Activated gamma-delta T cell (primary cell): Measurements from ENCODE around the gene DPEP3.
A peak's percentile ranks its signal among the peaks of the same experiment; 100 is the strongest.
"Not testable (repeated sequence)": the region's sequence is repeated elsewhere in the genome, so short reads cannot be mapped to it uniquely, and the experiment has no call there.

Source experiments
- DNase-seq: peaks from one replicate; lab custom pipeline; 2025; lab: John Stamatoyannopoulos, UW
- total RNA-seq, 2 donors: gene quantifications; one replicate each; lab custom pipeline; 2026; lab: John Stamatoyannopoulos, UW

The DPEP3 gene
- 0.67 to 0.96 reads per million in 2 donors for total RNA-seq

- no peak for DNase-seq
Measured at GRCh38 chr16:67979955-67980678, at the start of gene DPEP3. Gene DPEP3 (minus strand): TSS chr16:67980499. CDS start chr16:67980380, 119 bp downstream.

DNA sequence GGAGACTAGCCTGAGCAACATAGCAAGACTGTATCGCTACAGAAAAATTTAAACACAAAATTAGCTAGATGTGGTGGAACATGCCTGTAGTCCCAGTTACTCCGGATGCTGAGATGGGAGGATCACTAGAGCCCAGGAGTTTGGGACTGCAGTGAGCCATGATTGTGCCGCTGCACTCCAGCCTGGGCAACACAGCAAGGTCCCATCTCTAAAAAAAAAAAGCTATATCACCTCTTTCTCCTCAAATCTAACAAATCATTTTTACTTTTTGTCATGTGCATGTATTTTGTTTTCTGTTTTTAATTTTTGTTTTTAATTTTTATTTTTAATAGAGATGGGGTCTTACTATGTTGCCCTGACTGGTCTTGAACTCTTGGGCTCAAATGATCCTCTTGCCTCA is 48.7 kb upstream of the DPEP3 start:
- DNase-seq = no peak

DNA sequence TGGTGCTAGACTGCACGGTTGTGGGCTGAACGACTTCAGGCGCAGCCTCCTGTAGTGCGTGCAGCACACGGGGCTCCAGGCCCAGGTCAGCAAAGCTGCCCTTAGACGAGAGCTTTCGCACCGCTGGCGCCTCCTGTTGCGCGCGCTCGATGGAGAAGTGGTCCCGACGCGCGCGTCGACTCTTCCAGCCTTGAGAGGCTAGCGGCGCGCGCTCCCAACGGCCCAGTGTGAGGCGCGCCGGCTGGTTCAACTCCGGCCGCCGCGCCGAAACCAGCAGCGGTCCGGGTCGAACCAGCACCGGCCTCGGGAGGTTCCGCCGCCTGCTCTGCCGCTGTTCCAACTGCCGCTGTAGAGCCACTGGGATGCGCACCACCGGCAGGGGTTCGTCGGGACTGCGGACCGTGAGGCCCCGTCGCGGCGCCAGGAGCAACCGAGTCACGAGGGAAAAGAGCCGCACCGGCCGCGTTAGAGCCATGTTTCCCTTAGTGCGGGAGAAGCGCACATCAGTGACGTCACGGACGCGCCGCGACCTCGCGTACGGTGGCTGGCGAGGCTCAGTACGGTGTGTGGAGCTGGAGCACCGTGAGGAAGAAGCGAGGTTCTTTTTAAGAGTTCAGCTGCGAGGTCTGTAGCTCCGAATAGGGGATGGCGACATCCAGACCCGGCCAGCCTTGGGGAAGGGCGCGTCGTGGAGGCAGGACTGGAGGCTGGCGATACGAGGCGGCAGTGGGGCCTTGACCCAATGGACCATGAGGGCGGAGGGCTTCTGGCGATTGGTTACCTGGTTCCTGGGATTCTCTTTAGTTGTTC is 42.6 kb upstream of the DPEP3 start, which contains the start of the genes DDX28 and DUS2:
TSS of gene DDX28 (minus strand) at position 505 of the 810 bp plus-strand sequence. CDS start at position 475, 30 bp downstream.
TSS of gene DUS2 (plus strand) at position 557 of the 810 bp plus-strand sequence. CDS start 14,740 bp downstream, outside the sequence.
- DNase-seq = peak; percentile 91

- no peak for DNase-seq
Measured at GRCh38 chr16:68022278-68022727, 42.0 kb upstream of the DPEP3 start.

GRCh38 chr16:68021490-68021889 is 41.2 kb upstream of the DPEP3 start:
- DNase-seq = no peak

GRCh38 chr16:68019167-68019680 is 38.9 kb upstream of the DPEP3 start:
- no peak for DNase-seq

DNA sequence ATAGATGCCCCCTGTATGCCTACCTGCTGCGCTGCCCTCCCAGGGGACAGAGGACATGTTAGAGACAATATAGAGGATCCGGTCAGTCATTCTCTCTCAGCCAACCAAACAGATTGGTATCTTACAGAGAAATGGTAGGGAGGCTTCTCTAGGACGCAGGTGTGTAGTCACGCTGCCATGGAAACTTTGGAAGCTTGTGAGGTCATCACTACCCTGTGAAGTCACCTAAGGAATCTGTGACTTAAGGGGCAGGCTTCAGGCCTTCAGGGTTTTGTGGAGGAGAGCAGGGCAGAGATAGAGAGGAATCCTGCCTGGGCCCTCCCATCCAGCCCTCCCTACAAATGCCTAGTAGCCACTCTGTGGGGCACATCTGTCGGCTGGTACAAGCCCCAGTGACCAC is 35.4 kb upstream of the DPEP3 start, which contains the start of gene DPEP2NB:
TSS of gene DPEP2NB (minus strand) at position 231 of the 400 bp plus-strand sequence. CDS start at position 90, 141 bp downstream.
- no peak for DNase-seq

DNA sequence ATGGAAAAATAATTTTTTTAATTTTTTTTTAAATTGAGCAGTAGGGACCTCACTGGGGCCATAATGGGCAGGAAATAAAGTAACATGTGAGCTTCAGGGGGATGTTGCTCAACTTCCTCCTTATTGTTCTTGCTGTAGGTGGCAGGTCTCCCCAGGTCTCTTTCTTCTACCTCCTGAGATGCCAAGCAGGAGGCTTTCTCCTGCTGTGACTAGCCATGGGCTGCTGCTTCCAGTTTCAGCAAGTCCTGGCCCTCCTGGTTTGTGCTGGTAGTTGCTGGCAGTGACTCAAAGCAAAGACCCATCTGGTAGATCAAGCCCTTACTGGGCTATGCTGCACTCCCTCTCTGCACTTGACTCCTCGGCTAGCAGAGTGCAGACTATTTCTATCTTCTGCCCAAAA is 33.1 kb upstream of the DPEP3 start:
- no peak for DNase-seq

- not testable (repeated sequence) for DNase-seq
Measured at GRCh38 chr16:68009872-68010271, 29.6 kb upstream of the DPEP3 start.

GRCh38 chr16:68009157-68009735 is 28.9 kb upstream of the DPEP3 start:
- DNase-seq = no peak

- DNase-seq = no peak
Measured at GRCh38 chr16:68005786-68006286, 25.5 kb upstream of the DPEP3 start.

- DNase-seq = no peak
Measured at GRCh38 chr16:68005211-68005610, 24.9 kb upstream of the DPEP3 start.

- no peak for DNase-seq
Measured at GRCh38 chr16:68003031-68003430, 22.7 kb upstream of the DPEP3 start.

- DNase-seq = no peak
Measured at GRCh38 chr16:68000450-68000849, 20.2 kb upstream of the DPEP3 start.

DNA sequence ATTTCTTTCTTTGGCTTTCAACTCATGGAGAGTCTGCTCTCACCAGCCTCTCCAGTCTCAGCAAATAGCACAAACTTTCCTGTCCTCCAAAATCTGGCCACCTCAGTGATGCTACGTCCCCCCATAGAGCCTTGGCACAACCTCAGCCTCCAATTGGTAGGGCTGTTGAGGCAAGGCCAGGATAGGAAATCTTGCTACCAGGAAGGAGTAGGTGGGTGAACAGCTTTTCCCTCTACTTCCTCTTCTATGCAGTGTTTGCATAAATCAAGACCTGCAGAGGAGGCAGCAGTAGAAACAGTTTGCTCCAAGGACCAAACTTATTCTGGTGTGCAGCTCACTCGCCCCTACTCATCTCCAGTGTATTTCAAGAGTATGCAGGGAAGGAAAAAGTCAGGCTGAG is 19.7 kb upstream of the DPEP3 start:
- DNase-seq = no peak

DNA sequence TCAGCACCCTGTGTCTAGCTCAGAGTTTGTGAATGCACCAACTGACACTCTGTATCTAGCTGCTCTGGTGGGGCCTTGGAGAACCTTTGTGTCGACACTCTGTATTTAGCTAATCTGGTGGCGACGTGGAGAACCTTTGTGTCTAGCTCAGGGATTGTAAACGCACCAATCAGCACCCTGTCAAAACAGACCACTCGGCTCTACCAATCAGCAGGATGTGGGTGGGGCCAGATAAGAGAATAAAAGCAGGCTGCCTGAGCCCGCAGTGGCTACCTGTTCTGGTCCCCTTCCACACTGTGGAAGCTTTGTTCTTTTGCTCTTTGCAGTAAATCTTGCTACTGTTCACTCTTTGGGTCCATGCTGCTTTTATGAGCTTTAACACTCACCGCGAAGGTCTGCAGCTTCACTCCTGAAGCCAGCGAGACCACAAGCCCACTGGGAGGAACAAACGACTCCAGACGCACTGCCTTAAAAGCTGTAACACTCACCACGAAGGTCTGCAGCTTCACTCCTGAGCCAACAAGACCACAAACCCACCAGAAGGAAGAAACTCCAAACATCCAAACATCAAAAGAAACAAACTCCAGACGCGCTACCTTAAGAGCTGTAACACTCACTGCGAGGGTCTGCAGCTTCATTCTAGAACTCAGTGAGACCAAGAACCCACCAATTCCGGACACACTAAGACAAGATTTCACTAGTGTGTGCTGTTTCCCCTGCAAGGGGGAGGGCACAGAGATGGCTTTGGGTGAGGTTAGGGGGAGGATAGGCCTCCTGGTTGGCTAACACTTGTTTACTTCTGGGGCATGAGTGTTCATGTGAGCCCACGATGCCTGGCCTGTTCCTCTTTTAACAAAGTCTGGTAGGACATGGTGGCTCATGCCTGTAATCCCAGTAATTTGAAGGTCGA is 18.7 kb upstream of the DPEP3 start, which contains the start of gene DPEP2:
TSS of gene DPEP2 (minus strand) at position 706 of the 910 bp plus-strand sequence. CDS start 6,272 bp downstream, outside the sequence.
- DNase-seq = not testable (repeated sequence)

DNA sequence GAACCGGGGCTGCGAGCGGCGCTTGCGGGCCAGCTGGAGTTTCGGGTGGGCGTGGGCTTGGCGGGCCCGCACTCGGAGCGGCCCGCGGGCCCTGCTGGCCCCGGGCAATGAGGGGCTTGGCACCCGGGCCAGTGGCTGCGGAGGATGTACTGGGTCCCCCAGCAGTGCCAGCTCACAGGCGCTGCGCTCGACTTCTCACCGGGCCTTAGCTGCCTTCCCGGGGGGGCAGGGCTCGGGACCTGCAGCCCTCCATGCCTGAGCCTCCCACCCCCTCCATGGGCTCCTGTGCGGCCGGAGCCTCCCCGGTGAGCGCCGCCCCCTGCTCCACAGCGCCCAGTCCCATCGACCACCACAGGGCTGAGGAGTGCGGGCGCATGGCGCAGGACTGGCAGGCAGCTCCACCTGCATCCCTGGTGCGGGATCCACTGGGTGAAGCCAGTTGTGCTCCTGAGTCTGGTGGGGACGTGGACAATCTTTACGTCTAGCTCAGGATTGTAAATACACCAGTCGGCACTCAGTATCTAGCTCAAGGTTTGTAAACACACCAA is 18.0 kb upstream of the DPEP3 start:
- DNase-seq = not testable (repeated sequence)

- no peak for DNase-seq
Measured at GRCh38 chr16:67996666-67997065, 16.4 kb upstream of the DPEP3 start.

GRCh38 chr16:67995423-67995822 is 15.1 kb upstream of the DPEP3 start:
- DNase-seq = no peak

DNA sequence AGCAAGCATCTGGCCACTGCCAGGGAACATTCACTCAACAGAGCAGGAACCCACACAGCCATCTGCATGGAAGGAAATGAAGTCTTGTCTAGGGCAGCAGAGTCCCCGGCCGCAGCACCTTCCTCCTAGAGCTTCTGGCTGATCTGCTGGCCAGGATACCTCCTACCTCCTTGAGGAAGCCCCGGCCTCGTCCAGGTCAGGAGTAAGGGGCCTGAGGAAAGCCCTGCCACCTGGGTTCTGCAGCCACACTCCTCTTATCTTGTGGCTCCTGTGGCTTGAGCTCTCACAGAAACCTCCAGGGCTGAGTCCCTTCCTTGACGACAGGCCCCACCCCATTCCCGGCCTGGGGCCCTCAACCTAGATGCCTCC is 13.7 kb upstream of the DPEP3 start:
- DNase-seq = not testable (repeated sequence)
